ENCODE data around the gene C19orf73. TPM values are rescaled to one million over a fixed set of nuclear protein-coding genes. Genes with fewer than 3 reads are reported as not detected.

C19orf73 gene
- total and polyA plus RNA-seq, 2 experiments from 2014 or later, result 8.1 to 9.1 TPM

DNA sequence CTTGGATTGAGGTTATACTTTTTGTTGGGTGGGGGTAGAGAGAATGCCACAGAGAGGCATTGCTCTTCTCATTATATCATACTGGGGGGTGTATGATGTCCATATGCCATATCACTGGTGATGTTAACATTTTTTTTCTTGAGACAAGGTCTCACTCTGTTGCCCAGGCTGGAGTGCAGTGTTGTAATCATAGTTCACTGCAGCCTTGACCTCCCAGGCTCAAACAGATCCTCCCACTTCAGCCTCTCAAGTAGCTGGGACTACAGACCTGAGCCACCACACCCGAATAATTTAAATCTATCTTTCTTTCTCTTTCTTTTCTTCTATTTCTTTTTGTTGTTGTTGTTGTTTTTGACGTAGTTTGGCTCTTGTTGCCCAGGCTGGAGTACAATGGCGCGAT, 38.6 kb downstream of the C19orf73 start:
- no peak overlapping the region for H3K4me2 ChIP-seq
- Mint-ChIP-seq H3K27me3 (ENCODE audit: insufficient read depth, low read depth, poor library complexity) (peaks cover 9% of the 10 kb centered on the region), H3K27ac (no peak overlapping the region)

More for the DNA sequence above, 38.6 kb downstream of the C19orf73 start:
- H3K36me3 Mint-ChIP-seq (ENCODE audit: low read depth), result no peaks in the 10 kb centered on the region; the same call in 2 of the 3 replicates
- Histone ChIP-seq H2AFZ (no peak overlapping the region), H3K4me1 (ENCODE audit: insufficient read depth) (0 out of 2 replicates have a peak, but pooled peaks cover 5% of the 10 kb centered on the region), H3K36me3 (ENCODE audit: insufficient read depth) (no peaks in the 10 kb centered on the region), H3K79me2 (replicated peaks; ENCODE audit: insufficient read depth) (no peaks in the 10 kb centered on the region), H3K27ac (ENCODE audit: low read depth) (no peak overlapping the region), H3K27me3 (ENCODE audit: insufficient read depth) (0 out of 2 replicates have a peak, but pooled peaks cover 3% of the 10 kb centered on the region), H3K9me2 (ENCODE audit: insufficient read depth) (no peaks in the 10 kb centered on the region), H3F3A (replicated peaks; ENCODE audit: low read depth) (peaks cover under 1% of the 10 kb centered on the region; the same call in 1 of the 2 replicates), H4K20me1 (replicated peaks; ENCODE audit: insufficient read depth) (no peaks in the 10 kb centered on the region), H3K4me3 (no peak overlapping the region)
- no peak for DNase-seq (ENCODE audit: low spot score)
- H3K9me3 Mint-ChIP-seq, result peaks cover 3% of the 10 kb centered on the region; the same call in 2 of the 3 replicates
- H3K4me1 Mint-ChIP-seq, result peaks cover 2% of the 10 kb centered on the region; the same call in 2 of the 3 replicates
- ATAC-seq, result no peak
- no peak for TF ChIP-seq ZNF114 (CRISPR knock-in tag; IDR thresholded peaks at IDR 0.05)
- TF ChIP-seq, protein P1, sequence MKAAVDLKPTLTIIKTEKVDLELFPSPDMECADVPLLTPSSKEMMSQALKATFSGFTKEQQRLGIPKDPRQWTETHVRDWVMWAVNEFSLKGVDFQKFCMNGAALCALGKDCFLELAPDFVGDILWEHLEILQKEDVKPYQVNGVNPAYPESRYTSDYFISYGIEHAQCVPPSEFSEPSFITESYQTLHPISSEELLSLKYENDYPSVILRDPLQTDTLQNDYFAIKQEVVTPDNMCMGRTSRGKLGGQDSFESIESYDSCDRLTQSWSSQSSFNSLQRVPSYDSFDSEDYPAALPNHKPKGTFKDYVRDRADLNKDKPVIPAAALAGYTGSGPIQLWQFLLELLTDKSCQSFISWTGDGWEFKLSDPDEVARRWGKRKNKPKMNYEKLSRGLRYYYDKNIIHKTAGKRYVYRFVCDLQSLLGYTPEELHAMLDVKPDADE (IDR thresholded peaks at IDR 0.05), result no peak
- TF ChIP-seq NANOG (IDR thresholded peaks at IDR 0.05; ENCODE audit: borderline replicate concordance), result no peak
- TF ChIP-seq, protein P2, sequence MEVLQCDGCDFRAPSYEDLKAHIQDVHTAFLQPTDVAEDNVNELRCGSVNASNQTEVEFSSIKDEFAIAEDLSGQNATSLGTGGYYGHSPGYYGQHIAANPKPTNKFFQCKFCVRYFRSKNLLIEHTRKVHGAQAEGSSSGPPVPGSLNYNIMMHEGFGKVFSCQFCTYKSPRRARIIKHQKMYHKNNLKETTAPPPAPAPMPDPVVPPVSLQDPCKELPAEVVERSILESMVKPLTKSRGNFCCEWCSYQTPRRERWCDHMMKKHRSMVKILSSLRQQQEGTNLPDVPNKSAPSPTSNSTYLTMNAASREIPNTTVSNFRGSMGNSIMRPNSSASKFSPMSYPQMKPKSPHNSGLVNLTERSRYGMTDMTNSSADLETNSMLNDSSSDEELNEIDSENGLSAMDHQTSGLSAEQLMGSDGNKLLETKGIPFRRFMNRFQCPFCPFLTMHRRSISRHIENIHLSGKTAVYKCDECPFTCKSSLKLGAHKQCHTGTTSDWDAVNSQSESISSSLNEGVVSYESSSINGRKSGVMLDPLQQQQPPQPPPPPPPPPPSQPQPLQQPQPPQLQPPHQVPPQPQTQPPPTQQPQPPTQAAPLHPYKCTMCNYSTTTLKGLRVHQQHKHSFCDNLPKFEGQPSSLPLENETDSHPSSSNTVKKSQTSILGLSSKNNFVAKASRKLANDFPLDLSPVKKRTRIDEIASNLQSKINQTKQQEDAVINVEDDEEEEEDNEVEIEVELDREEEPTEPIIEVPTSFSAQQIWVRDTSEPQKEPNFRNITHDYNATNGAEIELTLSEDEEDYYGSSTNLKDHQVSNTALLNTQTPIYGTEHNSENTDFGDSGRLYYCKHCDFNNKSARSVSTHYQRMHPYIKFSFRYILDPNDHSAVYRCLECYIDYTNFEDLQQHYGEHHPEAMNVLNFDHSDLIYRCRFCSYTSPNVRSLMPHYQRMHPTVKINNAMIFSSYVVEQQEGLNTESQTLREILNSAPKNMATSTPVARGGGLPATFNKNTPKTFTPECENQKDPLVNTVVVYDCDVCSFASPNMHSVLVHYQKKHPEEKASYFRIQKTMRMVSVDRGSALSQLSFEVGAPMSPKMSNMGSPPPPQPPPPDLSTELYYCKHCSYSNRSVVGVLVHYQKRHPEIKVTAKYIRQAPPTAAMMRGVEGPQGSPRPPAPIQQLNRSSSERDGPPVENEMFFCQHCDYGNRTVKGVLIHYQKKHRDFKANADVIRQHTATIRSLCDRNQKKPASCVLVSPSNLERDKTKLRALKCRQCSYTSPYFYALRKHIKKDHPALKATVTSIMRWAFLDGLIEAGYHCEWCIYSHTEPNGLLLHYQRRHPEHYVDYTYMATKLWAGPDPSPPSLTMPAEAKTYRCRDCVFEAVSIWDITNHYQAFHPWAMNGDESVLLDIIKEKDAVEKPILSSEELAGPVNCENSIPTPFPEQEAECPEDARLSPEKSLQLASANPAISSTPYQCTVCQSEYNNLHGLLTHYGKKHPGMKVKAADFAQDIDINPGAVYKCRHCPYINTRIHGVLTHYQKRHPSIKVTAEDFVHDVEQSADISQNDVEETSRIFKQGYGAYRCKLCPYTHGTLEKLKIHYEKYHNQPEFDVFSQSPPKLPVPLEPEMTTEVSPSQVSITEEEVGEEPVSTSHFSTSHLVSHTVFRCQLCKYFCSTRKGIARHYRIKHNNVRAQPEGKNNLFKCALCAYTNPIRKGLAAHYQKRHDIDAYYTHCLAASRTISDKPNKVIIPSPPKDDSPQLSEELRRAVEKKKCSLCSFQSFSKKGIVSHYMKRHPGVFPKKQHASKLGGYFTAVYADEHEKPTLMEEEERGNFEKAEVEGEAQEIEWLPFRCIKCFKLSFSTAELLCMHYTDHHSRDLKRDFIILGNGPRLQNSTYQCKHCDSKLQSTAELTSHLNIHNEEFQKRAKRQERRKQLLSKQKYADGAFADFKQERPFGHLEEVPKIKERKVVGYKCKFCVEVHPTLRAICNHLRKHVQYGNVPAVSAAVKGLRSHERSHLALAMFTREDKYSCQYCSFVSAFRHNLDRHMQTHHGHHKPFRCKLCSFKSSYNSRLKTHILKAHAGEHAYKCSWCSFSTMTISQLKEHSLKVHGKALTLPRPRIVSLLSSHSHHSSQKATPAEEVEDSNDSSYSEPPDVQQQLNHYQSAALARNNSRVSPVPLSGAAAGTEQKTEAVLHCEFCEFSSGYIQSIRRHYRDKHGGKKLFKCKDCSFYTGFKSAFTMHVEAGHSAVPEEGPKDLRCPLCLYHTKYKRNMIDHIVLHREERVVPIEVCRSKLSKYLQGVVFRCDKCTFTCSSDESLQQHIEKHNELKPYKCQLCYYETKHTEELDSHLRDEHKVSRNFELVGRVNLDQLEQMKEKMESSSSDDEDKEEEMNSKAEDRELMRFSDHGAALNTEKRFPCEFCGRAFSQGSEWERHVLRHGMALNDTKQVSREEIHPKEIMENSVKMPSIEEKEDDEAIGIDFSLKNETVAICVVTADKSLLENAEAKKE (CRISPR knock-in tag; IDR thresholded peaks at IDR 0.05), result no peak
- no peak for TF ChIP-seq CTCF (conservative IDR thresholded peaks at IDR 0.05; ENCODE audit: low read depth in 2 of 2)
- TF ChIP-seq JUNB (IDR thresholded peaks at IDR 0.05; ENCODE audit: unreplicated experiment), result no peak
- no peak for TF ChIP-seq CREB1 (CRISPR knock-in tag; IDR thresholded peaks at IDR 0.05; ENCODE audit: low read depth)
- TF ChIP-seq EZH2 (IDR thresholded peaks at IDR 0.05; ENCODE audit: low read depth, unreplicated experiment), result no peak
- no peak for TF ChIP-seq POLR2AphosphoS5 (IDR thresholded peaks at IDR 0.05; ENCODE audit: low read depth)
- TF ChIP-seq, protein P3, sequence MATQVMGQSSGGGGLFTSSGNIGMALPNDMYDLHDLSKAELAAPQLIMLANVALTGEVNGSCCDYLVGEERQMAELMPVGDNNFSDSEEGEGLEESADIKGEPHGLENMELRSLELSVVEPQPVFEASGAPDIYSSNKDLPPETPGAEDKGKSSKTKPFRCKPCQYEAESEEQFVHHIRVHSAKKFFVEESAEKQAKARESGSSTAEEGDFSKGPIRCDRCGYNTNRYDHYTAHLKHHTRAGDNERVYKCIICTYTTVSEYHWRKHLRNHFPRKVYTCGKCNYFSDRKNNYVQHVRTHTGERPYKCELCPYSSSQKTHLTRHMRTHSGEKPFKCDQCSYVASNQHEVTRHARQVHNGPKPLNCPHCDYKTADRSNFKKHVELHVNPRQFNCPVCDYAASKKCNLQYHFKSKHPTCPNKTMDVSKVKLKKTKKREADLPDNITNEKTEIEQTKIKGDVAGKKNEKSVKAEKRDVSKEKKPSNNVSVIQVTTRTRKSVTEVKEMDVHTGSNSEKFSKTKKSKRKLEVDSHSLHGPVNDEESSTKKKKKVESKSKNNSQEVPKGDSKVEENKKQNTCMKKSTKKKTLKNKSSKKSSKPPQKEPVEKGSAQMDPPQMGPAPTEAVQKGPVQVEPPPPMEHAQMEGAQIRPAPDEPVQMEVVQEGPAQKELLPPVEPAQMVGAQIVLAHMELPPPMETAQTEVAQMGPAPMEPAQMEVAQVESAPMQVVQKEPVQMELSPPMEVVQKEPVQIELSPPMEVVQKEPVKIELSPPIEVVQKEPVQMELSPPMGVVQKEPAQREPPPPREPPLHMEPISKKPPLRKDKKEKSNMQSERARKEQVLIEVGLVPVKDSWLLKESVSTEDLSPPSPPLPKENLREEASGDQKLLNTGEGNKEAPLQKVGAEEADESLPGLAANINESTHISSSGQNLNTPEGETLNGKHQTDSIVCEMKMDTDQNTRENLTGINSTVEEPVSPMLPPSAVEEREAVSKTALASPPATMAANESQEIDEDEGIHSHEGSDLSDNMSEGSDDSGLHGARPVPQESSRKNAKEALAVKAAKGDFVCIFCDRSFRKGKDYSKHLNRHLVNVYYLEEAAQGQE (IDR thresholded peaks at IDR 0.05; ENCODE audit: unreplicated experiment), result no peak
- TF ChIP-seq STAT1 (IDR thresholded peaks at IDR 0.05; ENCODE audit: unreplicated experiment), result no peak
- no peak for TF ChIP-seq ZNF331 (CRISPR knock-in tag; IDR thresholded peaks at IDR 0.05; ENCODE audit: low read depth)
- no peak for TF ChIP-seq EZH2phosphoT487 (IDR thresholded peaks at IDR 0.05; ENCODE audit: unreplicated experiment)
- no peak overlapping the region for H3K4me3 Mint-ChIP-seq

Data from GM23338 (cell line).